VCaP (cell line): ENCODE data around the gene RGS18.
"Not testable (repeated sequence)": the region's sequence is repeated elsewhere in the genome, so short reads cannot be mapped to it uniquely, and the experiment has no call there.

Experiments
- H3K27ac ChIP-seq: fragments of 450-650 bp; 2 replicates; pipeline ENCODE4 v1.5.1; 2017
- CTCF ChIP-seq: fragments of 450-650 bp; conservative IDR thresholded peaks from 2 replicates; pipeline ENCODE4 v1.5.1; 2017; ENCODE audit warnings: mild to moderate bottlenecking, moderate library complexity

The RGS18 gene

DNA sequence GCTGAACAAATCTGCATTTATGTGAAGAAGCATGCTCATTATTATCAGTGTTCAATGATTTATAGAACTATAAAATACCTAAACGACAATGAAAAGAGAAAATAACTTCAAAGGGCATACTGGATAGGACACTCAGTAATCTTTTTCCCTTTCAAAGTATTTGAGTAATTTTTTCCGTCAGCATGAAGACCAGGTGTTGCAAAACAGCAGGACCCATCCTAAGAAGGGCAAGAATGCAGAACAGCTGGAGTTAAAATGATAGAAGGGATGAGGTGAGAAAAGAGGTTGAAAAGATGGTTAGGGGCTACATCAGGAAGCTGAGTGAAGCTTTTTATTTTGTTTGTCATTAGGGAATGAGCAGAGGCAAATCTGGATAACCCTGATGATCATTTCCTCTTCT lies 7.1 kb upstream of the RGS18 start:
- TF ChIP-seq CTCF: no peak
- H3K27ac ChIP-seq: no peak overlapping the region

GRCh38 chr1:192153276-192153675 lies 5.0 kb upstream of the RGS18 start:
- H3K27ac ChIP-seq: no peak overlapping the region
- TF ChIP-seq CTCF: no peak

DNA sequence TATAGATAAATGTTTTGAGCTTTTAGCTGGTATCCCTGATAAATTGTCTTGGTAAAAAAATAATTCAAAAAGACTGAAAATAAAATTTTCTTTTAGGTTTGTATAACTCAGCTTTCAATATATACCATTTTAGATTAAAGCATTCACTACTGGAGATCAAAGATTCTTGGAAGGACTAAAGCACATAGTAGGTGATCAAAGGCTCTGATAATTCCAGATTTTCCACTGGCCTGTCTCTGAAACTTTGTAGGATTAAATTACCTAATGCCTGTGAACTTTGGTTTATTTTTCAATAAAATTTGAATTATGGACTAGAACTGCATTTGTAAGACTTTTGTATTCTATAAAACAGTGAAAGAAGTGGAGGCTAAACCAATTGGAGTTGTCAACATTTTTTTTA lies 1.2 kb upstream of the RGS18 start:
- H3K27ac ChIP-seq: no peak overlapping the region
- no peak for TF ChIP-seq CTCF

DNA sequence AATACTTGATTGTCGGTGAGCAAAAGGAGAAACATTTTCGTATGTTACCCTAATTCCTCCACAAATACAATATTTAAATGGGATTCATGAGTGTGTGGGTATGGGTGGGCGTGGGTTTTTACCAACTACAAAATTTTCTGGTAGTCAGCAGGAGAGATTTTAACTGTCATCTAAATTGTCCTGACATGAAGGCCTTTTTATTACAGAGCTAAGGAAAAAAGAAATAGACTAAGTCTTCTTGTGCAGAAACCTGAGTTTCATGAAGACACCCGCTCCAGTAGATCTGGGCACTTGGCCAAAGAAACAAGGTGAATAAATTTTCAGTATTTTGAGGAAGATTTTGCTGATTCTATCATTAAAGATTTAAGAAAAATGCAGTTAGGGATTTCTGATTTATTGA lies 752 bp downstream of the RGS18 start:
- no peak for TF ChIP-seq CTCF
- no peak overlapping the region for H3K27ac ChIP-seq

- H3K27ac ChIP-seq: no peak overlapping the region
- no peak for TF ChIP-seq CTCF
These were observed 1.5 kb downstream of the RGS18 start for GRCh38 chr1:192159781-192160180.

- H3K27ac ChIP-seq: no peak overlapping the region
- no peak for TF ChIP-seq CTCF
These were observed 1.9 kb downstream of the RGS18 start for GRCh38 chr1:192160196-192160595.

DNA sequence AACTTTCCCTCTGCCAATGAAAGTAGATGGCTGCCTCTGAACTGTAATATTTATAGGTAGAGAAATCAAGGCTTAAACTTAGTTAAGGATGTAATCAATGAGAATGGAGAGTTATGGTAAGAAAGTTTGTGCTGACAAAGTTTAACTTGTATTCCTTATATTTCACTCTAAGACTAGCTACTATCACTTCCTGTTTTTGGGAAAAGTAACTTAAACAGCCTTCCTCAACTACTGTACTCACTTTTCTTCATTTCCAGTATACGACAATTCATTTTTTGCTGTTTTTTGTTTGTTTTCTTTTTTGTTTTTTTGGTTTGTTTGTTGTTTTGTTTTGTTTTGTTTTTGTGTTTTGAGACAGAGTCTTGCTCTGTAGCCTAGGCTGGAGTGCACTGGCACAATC lies 3.7 kb downstream of the RGS18 start:
- no peak overlapping the region for H3K27ac ChIP-seq
- no peak for TF ChIP-seq CTCF

DNA sequence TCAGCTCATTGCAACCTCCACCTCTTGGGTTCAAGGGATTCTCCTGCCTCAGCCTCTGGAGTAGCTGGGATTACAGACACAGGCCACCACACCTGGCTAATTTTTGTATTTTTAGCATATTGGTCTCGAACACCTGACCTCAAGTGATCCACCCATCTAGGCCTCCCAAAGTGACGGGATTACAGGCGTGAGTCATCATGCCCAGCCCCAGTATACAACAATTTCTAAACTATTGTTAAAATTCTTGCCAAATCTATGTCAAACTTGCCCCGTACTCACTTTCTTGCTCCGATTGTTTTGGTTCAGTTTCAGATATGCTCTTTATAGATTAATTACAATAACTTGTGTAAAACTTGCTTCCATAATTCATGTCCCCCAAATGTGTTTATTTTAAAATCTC lies 4.1 kb downstream of the RGS18 start:
- TF ChIP-seq CTCF: no peak

GRCh38 chr1:192165002-192165401 lies 6.7 kb downstream of the RGS18 start:
- not testable (repeated sequence) for H3K27ac ChIP-seq

More for the DNA sequence above, 4.1 kb downstream of the RGS18 start:
- H3K27ac ChIP-seq: no peak overlapping the region
